NCI-H345 treated with DMSO at 0.1 percent for 48 hours (cell line): ENCODE results near the gene GPR132.
A peak's percentile ranks its signal among the peaks of the same experiment; 100 is the strongest.

ENCODE experiments used
- DNase-seq: peaks from one replicate; lab custom pipeline; 2025; ENCODE audit not compliant: unreplicated experiment; lab: John Stamatoyannopoulos, UW

Gene GPR132

GRCh38 chr14:105063056-105063455, 2.2 kb downstream of the GPR132 start:
- DNase-seq, result no peak

GRCh38 chr14:105062048-105062433, 3.2 kb downstream of the GPR132 start:
- DNase-seq, result no peak

DNA sequence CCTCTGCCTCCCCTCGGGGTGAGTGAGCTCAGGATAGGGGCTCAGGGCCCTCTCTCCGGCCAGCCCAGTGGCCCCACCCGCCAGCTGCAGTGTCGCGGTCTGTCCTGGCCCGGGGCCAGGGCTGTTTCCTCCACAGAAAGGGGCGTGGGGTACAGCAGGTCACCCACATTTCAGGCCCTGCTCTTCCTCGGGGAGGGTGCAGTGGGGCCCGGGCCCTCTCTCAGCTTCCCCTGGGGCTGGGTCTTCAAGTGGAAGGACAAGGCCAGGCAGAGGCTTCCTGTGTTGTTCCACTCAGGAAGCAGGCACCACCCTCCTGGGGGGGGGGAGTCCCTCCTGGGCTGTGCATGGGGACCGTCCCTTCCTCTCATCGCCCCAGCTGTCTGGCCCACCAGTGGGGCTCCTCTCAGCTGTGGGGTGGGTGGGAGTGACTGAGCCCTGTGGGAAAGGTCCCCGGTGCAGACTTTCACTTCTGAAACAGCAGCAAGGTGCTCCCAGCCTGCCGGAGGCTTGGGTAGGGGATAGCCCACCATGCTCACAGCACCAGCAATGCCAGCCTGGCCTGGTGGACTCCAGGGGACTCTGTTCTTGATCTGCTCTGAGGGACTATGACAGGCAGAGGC, 3.7 kb downstream of the GPR132 start:
- no peak for DNase-seq

DNA sequence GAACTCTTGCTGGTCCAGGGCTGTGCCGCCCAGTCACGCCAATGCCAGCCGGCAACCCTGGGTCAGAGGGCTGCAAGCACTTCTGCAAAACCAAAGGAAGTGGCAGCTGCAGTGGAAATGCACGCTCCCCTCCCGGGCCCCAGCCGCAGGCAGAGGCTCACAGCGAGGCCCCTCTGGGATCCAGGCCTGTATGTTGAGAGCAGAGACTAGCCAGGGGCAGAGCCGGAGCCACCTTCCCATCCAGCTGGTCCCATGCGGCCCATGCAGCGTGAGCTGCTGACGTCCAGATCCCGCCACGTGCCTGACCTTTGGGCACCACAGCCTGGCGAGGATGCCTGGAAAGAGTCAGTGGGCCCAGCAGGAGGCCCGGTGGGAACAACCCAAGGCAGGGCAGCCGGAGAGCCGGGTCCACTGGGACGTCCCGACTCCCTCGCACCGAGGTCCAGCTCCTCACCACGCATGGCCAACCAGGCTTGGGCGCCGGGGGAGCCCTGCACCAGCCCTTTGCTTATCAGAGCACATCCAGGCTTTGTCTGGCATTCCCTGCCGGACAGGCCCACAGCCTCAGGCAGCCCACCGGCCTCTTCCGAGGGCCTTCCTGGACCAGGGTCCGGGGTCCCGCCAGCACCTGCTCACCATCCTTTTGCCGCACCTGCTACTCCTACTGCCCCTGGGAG, 4.3 kb downstream of the GPR132 start:
- no peak for DNase-seq

DNA sequence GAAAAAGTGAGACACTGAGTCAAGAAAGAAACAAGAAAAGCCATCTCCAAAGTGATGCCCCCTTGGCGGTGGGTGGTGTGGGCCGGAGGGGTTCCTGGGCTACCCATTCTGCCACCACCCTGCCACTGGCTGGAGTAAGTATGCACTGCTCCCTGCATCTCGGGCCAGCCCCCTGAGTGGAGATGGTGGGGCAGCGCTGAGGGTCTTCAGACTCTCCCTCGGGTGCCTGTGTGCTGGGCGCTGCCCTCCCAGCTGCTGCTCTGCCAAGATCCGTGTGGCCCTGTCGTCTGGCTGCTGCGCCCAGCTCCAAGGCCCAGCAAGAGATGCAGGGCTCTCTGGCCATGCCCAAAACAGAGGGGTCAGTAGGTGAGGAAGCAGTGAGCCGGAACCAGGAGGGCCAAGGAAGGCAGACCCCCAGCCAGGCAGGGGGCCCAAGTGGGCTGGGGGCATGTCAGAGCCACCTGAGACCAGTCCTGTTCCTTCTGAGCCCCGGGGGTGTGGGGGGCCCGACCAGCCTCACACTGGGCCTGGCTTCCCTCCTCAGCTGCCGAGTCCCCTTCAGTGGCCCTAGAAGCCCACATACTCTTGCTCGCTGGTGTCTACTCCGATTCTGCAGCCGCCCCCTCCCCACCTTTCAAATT, 5.2 kb downstream of the GPR132 start:
- no peak for DNase-seq

DNA sequence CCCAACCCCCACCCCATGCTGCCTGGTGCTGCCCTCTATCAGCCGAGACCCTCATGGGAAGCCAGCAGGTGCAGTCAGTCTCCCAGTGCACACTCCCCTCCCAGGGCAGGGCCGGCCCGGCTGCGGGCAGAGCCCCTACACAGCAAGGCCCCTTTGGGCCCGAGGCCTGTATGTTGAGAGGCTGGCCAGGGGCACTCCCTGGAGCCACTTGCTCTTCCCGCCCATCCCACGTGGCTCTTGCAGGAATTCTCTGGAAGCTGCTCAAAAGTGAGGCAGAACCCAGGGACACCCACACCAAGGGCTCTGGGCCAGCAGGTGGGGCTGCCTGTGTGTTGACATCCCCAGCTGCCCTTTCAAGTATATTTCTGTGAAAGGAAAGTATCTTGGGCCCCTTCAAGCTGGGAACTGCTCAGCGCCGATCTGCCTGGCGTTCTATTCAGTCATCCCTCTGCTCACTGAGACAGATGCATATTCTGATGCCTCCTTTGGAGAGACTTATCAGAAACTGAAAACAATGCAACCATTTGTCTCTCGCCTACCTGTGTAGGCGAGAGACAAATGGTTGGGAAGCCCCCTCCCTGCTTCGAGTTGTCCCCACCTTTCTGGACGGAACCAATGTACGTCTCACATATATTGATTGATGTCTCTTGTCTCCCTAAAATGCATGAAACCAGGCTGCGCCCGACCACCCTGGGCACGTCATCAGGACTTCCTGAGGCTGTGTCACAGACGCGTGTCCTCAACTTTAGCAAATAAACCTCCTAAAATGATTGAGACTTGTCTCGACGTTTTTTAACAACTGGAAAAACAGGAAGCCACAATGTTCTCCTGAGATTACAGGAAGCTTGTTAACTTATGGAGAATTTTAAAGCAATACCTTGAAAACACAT, 6.0 kb downstream of the GPR132 start:
- DNase-seq, result no peak

- DNase-seq, result no peak
These were observed 6.7 kb downstream of the GPR132 start for GRCh38 chr14:105058521-105059034.

DNA sequence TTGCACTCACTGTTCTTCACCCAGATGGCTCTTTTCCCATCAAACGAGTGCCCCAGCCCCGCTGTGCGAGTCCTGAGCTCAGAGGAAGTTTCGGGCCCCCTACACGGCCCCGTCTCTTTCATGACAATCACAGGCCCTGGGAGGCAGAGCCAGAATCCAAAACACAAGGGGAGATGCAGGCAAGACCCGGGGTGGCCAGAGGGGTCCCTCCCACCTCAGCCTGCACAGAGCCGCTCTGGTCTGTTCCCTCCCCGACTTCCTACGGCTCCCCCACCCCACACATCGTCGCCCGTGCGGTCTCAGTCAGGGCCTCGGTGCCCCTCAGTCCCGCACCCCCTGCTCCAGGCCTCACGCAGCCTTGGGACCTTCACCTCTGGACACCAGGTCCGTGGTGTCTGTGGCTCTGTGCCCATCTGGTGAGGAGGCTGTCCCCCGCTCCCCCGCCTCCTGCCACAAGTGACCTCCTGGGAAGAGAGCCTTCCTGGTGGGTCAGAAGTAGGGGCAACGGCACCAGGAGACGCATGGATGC, 8.9 kb downstream of the GPR132 start:
- no peak for DNase-seq

DNA sequence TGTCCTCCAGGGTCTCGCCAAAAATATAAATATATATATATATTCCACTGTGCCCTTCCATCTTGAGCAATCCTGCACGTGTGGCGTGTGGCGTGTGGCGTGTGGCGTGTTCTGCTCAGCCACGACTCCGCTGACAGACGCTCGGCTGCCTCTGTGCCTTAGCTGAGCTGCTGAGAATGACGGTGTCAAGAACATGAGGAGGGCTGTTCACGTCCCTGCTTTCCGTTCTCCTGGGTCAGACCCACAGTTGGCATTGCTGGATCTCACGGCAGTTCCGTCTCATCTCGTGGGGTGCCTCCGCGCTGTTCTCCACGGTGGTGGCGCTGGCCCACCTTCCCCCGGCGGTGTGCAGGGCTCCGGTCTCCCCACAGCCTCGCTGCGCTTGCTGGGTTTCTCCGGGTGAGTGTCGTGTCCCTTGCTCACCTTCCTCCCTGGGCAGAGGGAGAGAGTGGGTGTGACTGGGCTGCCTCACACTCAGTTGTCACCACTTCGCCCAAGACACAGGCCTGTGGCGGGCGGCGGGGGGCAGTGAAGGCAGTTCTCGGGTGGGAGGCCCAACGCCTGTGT, 9.4 kb downstream of the GPR132 start:
- DNase-seq, result no peak

DNA sequence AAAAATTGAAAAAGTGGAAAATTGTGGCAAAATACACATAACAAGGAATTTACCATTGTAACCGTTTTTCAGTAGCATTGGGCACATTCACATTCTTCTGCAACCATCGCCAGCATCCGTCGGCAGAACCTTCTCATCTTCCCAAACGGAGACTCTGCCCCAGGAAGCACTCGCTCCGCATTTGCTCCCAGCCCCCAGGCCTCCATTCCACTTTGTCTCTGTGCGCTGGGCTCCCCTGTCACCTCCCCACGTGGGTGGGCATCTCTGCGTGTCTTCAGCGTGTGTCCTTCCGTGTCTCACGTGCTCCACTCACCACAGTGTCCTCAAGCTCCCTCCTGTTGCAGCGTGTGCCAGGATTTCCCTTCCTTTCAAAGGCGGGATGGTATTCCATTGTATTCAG, 9.9 kb downstream of the GPR132 start:
- DNase-seq, result no peak

- no peak for DNase-seq
These were observed 11.2 kb downstream of the GPR132 start for GRCh38 chr14:105053996-105054395.

DNA sequence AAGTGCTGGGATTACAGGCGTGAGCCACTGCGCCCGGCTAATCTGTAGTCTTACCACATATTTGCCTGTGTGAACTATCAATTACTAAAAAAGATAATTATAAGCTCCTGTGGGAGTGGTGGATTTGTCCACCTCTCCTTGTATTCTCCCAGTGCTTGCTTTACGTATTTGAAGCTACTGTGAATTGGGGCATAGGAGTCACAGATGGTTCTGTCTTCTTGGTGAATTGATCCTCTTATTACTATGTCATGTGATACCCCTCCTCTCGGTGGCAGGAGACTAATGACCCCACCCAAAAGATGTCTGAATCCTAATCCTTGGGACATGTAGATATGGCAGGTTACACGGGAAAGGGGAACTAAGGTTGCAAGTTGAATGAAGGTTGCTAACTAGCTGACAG, 11.8 kb downstream of the GPR132 start:
- no peak for DNase-seq

GRCh38 chr14:105052110-105052458, 13.1 kb downstream of the GPR132 start:
- no peak for DNase-seq

- DNase-seq, result no peak
These were observed 13.8 kb downstream of the GPR132 start for GRCh38 chr14:105051182-105052109.

DNA sequence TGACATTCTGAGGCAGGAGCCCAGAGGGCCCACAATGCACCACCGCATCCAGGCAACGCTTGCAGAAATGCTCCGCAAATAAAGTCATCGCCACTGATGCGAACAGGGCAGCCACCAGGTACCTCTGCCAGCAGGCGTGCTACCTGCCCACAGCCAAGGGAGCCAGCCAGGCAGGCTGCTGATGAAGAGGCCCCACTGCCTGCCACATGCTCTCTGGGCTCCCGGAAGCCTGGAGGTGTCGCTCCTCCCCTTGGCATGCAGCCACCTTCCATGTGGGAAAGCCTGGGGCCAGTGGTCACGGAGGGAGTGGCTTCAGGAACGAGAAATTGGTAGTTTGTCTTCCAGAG, 14.7 kb downstream of the GPR132 start:
- DNase-seq, result peak; percentile 73

DNA sequence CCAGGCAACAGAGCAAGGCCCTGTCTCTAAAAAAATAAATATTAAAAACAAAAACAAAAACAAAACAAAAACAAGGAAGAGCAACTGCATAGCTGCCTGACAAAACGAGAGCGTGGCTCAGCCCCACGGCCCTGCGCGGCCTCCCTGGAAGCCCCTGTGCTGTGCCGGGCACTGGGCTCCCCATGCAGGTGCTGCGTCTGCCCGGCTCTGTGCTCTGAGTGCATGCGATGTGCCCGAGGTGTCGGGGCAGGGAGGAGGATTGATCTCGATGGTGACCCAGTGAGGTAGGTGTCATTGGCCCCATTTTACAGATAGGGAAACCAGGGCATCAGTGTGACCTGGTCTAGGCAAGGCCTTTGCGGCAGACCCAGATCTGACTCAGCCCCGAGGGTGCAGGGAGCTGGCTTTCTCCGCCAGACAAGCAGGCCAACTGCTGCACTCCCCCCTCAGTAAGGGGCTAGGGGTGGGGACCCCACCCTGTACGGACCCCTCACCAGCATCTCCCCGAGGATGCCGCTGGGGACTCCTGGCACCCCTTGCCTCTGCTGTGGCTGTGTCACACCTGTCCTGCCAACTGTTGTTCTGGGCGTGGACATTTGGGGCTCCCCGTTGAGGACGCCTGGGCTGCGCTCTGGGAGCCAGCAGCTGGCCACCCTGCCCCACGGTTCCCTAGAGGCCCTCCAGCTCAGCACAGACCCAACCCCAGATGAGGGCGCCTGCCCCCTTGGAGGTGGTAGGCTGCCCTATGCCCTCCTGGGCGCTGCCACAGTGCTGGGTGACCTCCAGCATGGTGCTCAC, 15.3 kb downstream of the GPR132 start:
- no peak for DNase-seq

GRCh38 chr14:105047283-105048016, 17.8 kb downstream of the GPR132 start:
- DNase-seq, result no peak

DNA sequence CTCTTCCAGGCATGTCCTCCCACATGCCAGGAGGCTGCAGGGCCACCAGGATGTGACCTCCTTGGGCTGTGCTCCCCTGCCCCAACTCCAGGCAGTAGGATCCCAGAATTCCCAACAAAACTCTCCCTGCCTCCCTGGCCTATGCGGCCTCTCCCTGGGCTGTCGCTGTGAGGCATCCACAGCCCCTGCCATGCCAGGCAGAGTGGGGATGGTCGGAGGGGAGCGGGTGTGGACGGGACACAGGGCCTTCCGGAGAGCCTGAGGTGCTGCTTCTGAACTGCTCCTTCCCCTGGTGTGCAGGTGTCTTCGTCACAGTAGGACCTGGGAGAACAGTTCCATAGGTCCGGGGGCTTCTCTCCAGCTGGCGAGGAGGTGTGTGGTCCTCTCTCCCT, 18.3 kb downstream of the GPR132 start:
- DNase-seq, result no peak
